GM18867 (cell line): ENCODE measurements around the gene DEXI.

Experiments used
- ATAC-seq: cut with Tn5 transposase; IDR thresholded peaks from one replicate; pipeline ENCODE4 v1.9.1; 2021; ENCODE audit warnings: mild to moderate bottlenecking, moderate library complexity; ENCODE audit not compliant: unreplicated experiment

DEXI gene

DNA sequence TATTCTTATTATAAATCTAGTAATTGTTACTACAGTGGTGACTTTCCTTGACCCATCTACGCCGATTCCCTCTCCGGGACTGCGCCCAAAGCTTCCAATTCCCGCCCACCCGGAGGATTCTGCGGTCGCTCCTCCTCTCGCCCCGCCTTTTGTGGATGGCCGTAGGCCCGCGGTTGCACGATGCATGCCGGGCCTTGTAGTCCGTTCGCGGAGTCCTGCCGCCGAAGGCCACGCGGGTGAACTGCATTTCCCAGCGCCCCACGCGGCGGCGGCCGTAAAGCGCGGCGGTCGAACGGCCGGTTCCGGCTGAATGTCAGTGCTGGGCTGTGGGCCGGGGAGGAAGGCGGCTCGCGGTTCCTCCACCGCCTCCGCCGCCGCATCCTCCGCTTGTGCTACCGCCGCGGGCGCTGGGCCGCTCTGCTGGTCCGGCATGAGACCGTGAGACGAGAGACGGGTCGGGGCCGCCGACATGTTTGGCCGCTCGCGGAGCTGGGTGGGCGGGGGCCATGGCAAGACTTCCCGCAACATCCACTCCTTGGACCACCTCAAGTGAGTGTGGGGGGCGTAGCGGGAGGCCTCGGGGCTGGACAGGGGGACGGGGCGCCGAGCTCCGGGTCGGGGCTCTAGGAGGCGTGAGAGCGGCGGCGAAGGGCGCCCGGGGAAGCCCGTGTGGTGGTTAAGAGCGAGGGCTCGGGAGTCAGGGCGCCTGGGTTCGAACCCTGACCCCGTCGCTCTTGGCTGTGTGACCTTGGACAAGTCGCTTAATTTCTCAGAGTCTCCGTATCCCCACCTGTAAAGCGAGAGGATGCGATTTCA, 2.2 kb upstream of the DEXI start, which contains the start of gene CLEC16A:
Gene CLEC16A (plus strand): TSS at position 316 of the 816 bp plus-strand sequence. CDS start 154 bp downstream, at position 470.
- ATAC-seq = peak; percentile 70

DNA sequence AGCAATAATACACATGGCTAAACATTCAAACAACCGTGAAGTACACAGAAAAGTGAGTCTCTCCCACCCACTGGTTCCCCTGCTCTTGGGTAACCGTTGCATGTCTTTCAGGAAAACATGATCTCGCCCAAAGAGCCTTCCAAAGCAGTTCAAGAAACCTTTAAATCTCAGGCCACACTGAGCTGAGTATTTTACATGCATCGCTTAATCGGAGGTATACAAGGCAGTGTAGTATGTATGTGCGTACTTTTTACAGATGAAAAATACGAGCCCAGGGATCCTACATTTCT, 741 bp upstream of the DEXI start:
- no peak for ATAC-seq

DNA sequence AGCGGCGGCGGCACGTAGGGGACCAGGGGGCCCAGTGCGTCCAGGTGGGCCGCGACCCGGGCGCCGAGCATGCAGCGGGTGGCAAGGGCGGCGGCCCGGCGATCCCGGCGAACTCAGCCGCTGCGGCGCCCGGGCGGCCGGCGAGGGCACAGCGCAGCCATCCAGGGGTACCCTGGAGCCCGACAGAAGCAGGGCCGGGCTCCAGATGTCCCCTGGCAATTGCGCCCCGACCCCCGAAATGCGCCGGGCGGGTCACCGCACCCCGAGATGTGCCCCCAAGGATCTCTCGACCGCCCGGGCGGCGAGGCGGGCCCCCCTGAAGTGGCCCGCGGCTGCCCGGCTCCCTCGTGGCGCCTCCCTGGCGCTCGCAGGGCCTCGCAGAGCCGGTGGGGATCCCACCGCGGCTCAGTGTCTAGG, 325 bp downstream of the DEXI start:
- peak; percentile 15 for ATAC-seq

DNA sequence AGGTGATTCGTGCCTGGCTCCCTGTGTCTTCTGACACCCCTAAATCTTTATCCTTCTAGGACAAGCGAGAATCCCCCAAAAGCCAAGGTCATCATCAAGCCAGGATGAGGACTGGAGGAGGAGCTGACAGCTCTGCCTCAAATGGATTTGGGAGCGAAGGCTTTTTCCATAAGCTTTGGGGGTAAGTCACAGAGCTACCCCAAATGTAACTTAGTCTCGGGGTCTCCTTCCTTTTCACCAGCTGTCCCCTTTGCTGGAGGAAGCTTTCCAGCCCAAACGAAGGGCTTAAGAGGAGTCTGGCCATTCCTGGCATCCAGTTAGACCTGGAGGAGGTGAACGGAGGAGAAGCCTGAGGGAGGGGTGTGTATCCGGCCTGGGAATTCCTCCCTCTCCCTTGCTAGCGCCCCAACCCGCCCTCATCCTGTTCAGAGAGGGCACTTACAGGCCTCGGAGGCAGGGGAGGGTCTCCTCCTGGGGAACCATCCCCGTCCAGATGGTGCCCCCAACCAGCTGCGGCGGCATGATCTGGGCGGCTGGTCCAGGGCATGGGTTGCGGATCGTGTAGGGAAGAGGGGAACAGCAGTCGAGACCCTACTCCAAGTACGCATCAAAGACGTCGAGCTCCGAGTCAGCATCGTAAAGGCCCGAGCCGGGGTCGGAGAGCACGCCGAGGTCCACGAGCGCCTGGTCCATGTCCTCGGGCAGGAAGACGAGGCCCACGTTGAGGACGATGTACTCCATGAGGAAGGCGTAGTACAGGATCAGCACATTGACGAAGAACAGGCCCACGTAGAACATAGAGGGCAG, 938 bp downstream of the DEXI start:
- no peak for ATAC-seq

DNA sequence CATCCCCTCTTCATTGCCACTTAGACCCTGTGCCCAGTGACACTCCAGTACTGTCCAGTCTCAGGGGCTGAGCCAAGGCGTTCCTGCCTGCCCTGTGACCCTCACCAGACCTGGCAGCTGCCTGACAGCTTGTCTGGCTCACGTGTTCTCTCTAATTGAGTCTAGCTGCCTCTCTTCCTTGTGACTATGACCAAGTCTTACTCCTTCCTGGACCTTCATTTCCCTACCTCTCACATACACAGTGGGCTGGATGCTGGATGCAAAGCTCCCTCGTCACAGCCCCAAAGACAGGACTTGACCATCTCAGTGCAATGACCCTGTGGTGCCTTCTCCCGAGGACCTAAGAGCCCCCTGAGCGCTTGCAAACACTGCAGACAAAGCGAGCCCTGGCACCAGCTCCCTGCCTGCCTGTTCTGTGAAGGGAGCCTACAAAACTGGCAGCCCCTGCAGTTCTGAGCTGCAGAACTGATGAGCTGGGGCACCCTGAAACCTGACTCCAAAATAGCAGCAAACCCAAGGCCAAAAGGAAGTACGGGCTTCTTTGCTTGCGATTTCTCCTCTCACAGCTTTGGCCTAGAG, 1.7 kb downstream of the DEXI start:
- ATAC-seq = no peak

DNA sequence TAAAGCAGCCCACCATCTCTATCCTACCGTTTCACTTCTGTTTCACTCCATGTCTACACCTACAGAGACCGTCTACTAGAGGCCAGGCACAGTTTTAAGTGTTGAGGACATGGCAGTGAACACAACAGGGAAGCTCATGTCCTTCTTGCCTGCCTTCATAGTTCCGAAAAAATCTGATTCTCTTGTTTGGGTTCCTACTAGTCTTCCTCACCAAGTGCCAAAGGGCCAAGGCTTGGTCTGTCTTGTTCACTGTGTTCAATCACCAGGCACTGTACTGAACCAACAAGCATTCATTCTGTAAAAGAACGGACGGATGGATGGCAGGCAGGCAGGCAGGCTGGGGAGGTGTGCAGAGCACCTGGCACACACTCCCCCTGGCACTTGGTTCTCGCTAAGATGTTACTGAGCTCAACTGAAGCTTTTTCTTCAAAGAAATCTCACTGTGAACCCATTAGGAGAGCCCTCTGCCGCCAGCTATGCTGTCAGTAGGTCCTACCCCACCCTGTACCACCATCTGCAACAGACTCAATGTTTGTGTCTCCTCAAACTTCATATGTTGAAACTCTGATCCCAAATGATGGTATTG, 2.5 kb downstream of the DEXI start:
- no peak for ATAC-seq

DNA sequence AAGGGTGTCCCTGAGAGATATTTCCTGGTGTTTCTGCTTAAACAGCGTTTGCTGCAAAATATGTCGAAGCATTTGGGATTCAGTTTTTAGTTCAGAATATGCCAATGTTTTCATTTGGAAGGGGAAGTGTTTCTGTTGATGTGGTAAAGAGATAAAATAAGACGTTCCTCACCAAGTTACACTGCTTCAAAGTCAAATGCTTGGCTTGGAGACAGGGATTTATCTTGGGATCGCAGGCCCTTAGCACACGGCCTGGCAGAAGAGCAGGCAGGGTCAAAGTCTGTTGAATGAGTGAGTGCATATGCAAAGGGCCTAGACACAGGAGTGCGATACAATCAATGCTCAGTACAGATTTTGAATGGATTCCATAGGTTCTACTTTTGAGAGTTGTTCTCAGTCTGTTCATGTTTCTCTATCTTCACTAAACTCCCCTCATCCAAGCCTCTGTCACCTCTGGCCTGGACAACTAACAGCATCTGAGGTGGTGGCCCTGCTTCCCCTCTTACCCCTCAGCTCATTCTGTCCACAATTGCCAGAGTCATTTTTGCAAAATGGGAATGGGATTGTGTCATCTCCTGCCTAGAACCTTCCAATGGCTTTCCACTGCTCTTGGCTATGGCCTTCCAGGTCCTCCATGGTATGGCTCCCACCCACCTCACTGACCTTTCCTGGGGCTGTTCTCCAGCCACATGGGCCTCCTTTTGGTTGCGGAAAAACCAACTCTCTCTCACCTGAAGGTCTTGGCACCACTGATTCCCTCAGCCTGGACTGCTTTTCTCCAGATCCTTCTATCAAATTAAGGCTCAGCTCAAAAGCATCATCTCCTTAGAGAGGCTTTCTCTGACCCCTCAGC, 3.2 kb downstream of the DEXI start:
- no peak for ATAC-seq

DNA sequence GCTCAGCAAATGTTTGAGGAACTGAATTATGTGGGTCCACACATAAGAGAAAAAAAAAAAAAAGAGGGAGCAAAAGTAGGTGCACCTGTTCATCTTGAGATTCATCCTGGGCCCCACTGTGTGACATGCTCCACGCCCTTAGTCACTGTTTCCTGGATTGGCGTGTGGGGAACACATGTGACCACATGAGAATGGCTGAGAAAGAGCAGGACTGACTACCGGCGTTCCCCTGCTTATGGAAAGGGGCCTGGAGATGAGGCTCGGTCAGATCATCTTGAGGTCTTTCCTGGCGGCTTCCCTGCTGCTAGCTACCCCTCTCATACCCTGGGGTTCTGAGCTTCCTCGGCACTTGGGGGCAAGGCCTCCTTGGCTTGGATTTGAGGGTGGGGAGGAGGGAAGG, 3.9 kb downstream of the DEXI start:
- ATAC-seq = no peak

DNA sequence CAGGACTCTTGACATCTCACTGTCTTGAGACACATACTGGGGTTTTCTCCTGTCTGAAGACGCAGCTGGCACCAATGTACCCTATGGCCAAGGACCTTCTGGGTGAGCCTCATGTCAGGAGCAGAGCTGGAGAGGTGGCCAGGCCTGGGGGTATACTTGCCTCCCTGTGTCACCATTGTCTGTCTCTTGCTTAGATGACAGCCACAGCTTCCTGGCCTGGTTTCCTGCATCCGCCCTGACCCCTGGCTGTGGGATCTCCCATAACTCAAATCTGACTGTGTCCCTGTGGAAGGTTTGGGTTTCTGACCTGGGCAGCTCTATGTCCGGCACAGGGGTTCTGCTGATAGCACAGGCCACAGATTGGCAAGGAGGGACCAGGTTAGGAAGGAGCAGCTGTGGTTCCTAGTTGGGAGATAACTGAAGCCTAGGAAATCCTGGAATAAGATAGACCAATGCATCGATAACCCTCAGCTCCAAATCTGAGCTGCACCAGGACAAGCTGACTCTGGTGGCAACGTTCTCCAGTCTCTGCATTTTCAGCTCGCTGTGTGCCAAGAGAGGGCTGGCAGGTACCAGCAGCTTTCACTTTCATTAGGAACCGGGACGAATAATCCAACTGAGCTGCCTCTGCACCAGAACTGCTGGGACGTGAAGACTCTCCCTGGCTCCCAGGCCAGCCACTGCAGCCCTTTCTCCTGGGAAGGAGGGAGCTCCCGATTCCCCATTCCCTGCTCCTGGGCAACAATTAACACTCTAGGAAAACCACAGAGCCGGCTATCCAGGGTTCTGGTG, 5.0 kb downstream of the DEXI start:
- ATAC-seq = no peak

DNA sequence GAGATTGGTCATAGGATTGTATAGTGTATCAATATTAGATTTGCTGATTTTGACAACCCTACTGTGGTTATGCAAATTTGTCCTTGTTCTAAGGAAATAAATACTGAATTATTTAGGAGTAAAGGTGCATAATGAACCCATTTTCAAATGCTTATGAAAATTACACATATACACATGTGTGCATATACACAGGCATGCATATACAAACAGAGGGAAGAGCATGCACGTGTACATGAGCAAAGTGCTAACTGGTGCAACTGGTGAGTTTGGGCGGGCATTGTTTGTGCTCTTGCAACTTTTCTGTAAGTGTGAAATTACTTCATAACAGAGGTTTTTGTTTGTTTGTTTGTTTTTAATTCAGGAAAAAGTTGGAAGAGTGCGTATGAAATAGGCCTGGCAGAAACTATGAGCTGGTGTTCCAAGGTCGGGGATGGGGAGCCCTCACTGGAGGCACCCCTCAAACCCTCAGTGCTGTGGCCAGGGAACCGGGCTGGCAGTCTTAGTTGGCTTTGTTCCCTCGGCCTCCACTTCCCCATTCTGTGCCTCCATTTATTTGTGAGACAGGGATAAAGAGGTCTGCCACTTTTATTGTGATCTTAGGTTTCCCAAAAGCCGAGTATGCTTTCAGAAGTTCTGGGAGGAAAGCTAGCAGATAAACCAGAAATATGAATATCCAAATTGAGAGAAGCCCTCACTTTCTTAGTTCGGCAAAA, 5.8 kb downstream of the DEXI start:
- no peak for ATAC-seq

DNA sequence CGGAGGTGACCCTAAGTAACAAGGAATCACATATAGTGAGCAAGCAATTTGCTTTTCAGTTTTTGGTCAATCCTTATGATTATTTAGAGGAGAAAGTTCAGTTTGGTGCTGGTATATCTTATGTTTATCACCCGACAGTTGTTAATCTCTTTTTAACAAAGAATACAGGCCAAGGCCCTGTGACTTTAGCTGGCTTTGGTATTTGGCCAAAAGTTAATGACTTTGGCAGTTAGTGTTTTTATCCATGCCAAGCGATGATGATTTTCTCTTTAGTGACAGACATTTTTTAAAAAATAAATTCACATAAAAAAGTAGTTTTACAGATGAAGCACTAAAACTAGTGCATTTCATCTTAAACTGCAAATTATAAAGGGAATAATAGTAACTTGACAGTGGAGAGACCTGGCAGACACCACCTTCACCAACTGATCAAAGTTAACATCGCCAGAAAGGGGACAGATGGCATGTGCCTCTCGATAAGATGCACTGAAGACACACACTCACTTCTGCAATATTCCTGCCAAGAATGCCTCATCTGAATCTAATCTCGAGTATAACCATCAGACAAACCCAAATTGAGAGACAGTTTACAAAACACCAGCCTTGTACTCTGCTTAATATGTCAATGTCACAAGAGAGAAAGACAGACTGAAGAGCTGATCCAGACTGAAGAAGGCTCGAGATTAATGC, 6.9 kb downstream of the DEXI start:
- ATAC-seq = no peak

DNA sequence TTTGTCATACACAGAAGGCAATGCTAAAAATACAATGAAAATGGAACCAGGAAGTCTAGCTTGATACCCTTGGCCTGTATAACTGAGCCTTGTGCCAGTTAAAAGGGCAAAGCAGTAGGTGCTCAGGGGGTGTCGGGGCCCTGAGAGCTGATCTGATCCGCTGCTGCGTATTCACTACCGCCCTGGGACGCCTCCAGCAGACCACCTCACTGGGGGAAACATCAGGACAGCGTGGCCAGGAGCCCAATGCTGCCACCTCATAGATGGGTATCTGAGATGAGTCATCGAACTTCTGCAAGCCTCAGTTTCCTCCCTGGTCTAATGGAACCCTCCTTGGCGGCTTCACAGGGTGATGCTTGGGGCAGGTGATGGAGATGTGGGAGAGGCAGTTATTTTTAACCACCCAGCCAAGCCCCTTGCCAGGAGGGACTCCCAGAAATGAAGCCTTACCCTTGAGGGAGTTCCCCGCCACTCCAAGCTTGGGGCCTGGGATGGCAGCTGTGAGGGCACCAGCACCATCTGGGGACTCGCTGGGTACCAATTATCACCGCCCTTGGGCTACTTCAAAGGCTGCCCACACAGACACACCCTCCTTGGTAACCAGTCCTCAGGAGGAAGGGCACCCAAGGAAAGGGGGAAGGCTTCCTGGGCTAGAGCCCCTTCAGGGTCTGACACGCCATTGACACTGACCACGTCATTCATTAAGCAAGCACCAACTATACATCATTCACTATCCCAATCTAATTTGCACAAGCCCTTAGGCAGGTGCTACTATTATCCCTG, 7.8 kb downstream of the DEXI start:
- no peak for ATAC-seq

DNA sequence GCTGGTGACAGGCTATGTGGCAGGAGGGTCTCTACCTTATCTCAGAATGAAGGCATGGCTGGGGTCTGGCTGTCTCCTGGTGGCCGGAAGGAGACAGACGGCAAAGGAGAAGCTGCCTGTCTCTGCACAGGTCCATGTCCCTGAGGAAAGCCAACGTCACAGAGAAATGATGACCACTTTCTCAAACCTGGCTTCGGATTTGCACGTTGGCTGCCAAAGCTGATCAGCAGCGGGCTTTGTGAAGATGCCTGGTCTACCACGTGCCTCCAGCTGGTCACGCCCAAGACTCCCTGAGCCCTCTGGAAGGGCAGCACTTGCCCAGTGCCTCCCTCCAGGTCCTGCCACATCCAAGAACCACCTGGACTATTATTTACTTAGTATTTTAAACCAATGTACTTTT, 8.4 kb downstream of the DEXI start:
- ATAC-seq = no peak

DNA sequence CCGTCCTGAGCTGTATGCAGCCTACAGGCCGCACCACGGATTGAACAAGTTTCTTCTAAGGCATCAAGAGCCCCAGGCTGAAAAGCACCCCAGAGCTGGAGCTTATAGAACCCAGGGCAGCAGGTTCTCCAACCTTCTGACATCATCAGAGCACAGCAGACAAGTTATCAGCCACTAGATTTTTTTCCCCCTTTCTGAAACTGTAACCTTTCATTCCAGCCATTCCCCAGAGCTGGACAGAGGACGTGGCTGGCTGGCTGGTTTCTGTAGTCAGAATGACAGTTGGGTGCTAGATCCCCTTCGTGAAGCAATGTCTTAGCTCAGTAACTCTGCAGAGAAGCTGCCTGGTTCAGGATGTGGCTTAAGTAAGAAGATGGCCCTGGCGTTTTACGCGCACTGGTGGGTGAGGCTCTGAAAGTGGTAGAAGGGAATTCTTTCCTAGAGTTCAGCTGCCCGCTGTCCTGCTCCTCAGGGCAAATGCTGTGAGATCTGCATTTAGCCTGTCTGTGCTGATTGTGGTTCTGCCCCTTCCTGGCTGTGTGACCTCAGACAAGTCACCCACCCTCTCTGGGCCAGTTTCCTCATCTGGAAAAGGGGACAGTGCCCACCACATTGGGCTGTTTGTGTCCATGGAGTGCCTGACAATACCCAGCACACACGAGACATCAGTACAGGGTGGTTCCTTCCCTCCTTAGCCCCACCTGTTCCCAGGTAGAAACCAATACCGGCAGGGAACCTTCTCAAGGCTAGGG, 9.1 kb downstream of the DEXI start:
- ATAC-seq = no peak

DNA sequence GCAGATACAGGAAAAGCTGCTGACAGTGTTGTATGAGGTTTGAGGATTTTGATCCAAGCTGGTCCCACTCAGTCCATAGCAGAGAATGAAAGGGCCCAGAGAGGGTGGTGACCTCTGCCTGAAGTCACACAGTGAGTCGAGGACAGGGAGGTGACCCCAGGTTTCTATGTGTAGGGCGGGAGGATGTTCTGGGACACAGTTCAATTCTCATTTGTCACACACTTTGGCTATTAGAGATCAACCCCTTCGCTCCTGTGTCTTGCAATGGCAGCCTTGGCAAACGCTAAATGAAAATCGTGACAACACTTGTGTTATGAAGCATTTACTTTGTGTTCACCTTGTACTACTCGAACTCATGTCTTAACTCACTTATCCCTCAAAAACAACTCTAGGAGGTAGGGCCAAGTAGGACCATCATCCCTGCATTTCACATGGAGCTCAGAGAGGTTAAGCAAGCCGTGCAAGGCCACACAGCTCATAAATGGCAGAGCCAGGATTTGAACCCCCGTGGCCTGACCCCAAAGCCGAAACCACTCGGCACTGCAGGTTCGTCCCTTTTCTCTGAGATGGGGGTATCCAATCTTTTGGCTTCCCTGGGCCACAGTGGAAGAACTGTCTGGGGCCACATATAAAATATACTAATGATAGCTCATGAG, 10.2 kb downstream of the DEXI start:
- no peak for ATAC-seq

DNA sequence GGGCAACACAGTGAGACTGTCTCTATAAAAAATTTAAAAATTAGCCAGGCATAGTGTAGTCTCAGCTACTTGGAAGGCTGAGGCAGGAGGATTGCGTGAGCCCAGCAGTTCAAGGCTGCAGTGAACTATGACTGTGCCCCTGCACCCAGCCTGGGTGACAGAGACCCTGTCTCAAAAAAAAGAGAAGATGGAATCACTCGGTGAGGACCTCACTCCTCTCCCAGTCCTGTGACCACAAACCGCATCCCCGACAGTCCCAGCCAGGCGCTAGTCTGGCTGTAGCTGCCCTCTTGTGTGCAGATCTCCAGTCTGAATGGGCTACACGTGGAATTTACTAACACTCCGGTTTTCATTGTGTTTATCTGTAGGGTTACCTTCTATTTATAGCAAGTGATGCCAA, 11.1 kb downstream of the DEXI start:
- no peak for ATAC-seq

DNA sequence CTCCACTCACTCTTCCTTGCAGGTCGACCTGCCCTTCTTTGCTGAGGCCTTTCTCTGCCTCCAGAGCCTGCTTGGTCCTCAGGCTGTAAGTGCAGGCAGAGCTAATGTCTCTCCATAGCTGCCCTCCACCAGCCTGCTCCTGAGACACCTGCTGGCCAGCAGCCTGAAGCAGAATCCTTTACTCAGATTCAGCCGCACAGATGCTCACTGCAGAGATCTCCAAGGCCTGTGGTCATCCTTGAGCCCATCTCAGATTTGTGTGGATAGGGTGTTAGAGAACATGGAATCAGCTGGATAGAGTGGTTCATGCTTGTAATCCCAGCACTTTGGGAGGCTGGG, 11.5 kb downstream of the DEXI start:
- no peak for ATAC-seq
